Testis (tissue), 3 donors: ENCODE data around the gene MYLK. TPM values are rescaled to one million over a fixed set of nuclear protein-coding genes. Genes with fewer than 3 reads are reported as not detected.

ENCODE experiments used
- DNase-seq: peaks from one replicate; pipeline ENCODE4 v3.0.0-alpha.2; 2019
- H3K27ac ChIP-seq, 2 donors: fragments of 200-600 bp; sonication (generic); one replicate each; pipeline ENCODE4 v1.5.1; 2019
- H3K27me3 ChIP-seq: fragments of 200-600 bp; sonication (generic); one replicate; pipeline ENCODE4 v1.5.1; 2019
- H3K36me3 ChIP-seq: fragments of 200-600 bp; sonication (generic); one replicate; pipeline ENCODE4 v1.5.1; 2017; ENCODE audit warnings: low read depth; ENCODE audit errors: missing control alignments
- H3K4me1 ChIP-seq: fragments of 200-600 bp; sonication (generic); one replicate; pipeline ENCODE4 v1.5.1; 2019
- H3K4me3 ChIP-seq, 2 donors: fragments of 200-600 bp; sonication (generic); one replicate each; pipeline ENCODE4 v1.5.1; 2017 to 2019
- H3K9me3 ChIP-seq: fragments of 200-600 bp; sonication (generic); one replicate; pipeline ENCODE4 v1.5.1; 2017
- CTCF ChIP-seq, 3 experiments: fragments of 450-650 bp in 2 of 3; fragments of 200-600 bp in 1 of 3; sonication (generic) in 1 of 3; IDR thresholded peaks; one replicate each; pipeline ENCODE4 v1.5.1; 2016 to 2019; ENCODE audit warnings: antibody characterized with exemption in 3 of 3, mild to moderate bottlenecking in 2 of 3, moderate library complexity in 1 of 3
- POLR2A ChIP-seq: fragments of 450-650 bp; IDR thresholded peaks from one replicate; pipeline ENCODE4 v1.6.1; 2017; ENCODE audit warnings: antibody characterized with exemption, mild to moderate bottlenecking, moderate library complexity
- WGBS, 2 donors: methylation state at CpG; one replicate each; pipeline ENCODE4 v1.1.5; 2018; 5-methylcytosine and 5-hydroxymethylcytosine counted together
- intact Hi-C: fragments of 100-400 bp; cut with DNase I; formaldehyde crosslinking; loops from one replicate; pipeline ENCODE4 v1.15.1; 2023; ENCODE audit warnings: low total_unique reads
- polyA plus RNA-seq: library from polyadenylated mRNA; stranded (reverse); fragments of 350-450 nt; fragmentation: Illumina TruSeq; extraction: RNeasy Lipid Tissue Mini Kit (QIAGEN cat#74804); gene quantifications from one replicate; pipeline ENCODE4 v1.2.3, GENCODE V29; 2014; ENCODE audit warnings: low read depth, low replicate concordance; ENCODE audit not compliant: insufficient read depth
- total RNA-seq, 2 donors: library from RNA; depleted of rRNA; stranded (reverse); fragments of >200 nt; gene quantifications; one replicate each; pipeline ENCODE4 v1.2.3, GENCODE V29; 2016

The MYLK gene
- total and polyA plus RNA-seq, 3 donors from 2014 or later, result 130 to 168 (median 151) TPM

DNA sequence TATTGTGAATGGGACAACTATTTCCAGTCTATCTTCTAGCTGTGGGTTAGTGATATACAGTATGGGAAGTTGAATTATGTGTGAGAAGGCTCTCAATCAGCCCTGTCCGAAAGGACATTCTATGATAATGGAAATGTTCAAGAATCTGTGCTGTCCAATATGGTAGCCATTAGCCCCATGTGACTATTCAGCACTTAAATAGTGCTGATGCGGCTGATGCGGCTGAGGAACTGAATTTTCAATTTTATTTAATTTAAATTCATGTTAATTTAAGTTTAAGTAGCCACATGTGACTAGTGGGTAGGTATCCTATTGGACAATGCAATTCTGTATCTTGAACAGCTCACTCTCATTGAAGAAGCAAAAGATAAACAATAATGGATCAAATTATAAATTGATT is 98.5 kb downstream of the MYLK start:
- H3K4me1 ChIP-seq, result no peaks in the 10 kb centered on the region
- no peak overlapping the region for H3K4me3 ChIP-seq
- no peaks in the 10 kb centered on the region for H3K9me3 ChIP-seq
- H3K27ac ChIP-seq, result no peak overlapping the region
- H3K36me3 ChIP-seq, result no peaks in the 10 kb centered on the region
- H3K27me3 ChIP-seq, result no peaks in the 10 kb centered on the region
- no peak for DNase-seq
- TF ChIP-seq POLR2A (no peak), CTCF (IDR thresholded peaks at IDR 0.05) (no peak)
- WGBS, 2 donors, result 95 to 98% methylated on average over 3 of the region's 3 CpGs
- intact Hi-C loops, result no loop called here

DNA sequence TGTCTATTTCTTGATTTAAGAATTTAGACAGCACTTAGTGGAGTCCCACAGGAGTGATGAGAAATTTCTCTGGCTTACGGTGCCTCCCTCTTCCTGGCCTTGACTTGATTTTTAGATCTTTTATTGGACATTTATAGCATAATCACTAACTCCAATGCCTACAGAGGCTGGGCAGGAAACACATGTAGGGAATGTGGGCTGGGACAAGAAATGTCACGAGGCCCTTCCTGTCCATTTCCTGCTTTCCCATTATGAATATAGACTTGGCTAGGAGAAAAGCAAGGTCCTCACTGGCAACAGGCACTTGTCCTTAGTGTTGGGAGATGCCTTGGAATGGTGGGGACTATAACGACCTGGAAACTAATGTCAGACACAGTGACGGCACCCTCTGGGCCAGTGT is 100.3 kb downstream of the MYLK start:
- H3K27ac ChIP-seq, result no peak overlapping the region
- H3K4me3 ChIP-seq, result no peak overlapping the region
- H3K36me3 ChIP-seq, result no peaks in the 10 kb centered on the region
- no peaks in the 10 kb centered on the region for H3K27me3 ChIP-seq
- 72 to 77% methylated on average over 4 of the region's 4 CpGs for WGBS, 2 donors
- TF ChIP-seq CTCF (IDR thresholded peaks at IDR 0.05) (no peak), POLR2A (no peak)
- H3K9me3 ChIP-seq, result no peaks in the 10 kb centered on the region
- intact Hi-C loops, result no loop called here
- H3K4me1 ChIP-seq, result no peaks in the 10 kb centered on the region
- no peak for DNase-seq

DNA sequence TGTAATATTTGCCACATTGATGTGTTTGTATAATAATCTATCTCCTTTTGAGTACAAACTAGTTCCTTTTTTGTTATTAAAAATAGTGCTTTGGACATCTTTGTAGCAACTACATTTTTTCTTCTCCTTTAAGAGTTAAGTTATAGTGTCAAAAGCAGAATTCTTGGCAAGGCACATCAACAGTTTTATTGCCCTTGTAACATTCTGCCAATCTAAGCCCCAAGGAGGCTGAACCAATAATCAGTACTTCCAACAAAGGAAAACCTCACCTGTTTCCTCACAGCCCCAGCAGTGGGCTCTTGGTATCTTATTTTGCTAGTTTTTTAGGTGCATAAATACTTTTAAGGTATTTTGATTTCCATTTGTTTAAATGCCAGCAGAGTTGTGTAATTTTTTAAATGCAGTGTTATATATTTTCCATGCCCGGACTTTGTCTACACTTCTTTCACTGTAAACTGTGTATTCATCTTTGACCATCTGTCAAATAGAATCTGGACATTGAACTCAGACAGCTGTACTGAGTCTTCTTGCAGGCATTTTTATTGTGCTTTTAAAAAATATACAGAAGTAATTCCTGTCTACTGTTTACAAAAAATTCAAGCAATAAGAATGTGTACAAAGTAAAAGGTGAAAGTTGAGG is 101.0 kb downstream of the MYLK start:
- H3K27me3 ChIP-seq, result no peaks in the 10 kb centered on the region
- no peak for TF ChIP-seq POLR2A
- no peak for TF ChIP-seq CTCF (IDR thresholded peaks at IDR 0.05)
- no peaks in the 10 kb centered on the region for H3K9me3 ChIP-seq
- no peak overlapping the region for H3K4me3 ChIP-seq
- H3K4me1 ChIP-seq, result no peaks in the 10 kb centered on the region
- H3K27ac ChIP-seq, result no peak overlapping the region
- no peaks in the 10 kb centered on the region for H3K36me3 ChIP-seq
- intact Hi-C loops, result no loop called here
- WGBS, 2 donors, result 74 to 82% methylated on average over 1 of the region's 1 CpG
- no peak for DNase-seq

DNA sequence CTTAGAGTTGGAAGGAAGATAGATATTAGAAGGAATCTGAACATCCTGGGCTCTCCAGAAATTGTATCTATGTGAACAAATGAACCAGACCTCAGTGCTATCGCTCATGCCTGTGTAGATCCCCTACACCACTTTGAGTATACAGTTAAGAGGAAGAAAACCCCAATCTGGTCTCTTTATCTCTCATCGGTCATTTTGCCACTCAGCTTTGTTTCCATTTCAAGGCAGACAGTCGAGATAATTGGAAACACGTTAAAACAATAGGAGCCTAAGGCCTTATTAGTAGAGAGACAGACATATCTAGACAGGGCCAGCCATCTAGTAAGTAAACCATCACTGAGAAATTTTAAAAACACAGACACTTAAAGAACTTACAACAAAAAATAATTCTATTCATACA is 101.6 kb downstream of the MYLK start:
- Histone ChIP-seq H3K9me3 (no peaks in the 10 kb centered on the region), H3K36me3 (no peaks in the 10 kb centered on the region), H3K27ac (no peak overlapping the region), H3K4me1 (no peaks in the 10 kb centered on the region), H3K27me3 (no peaks in the 10 kb centered on the region), H3K4me3 (no peak overlapping the region)
- intact Hi-C loops, result no loop called here
- 66 to 69% methylated on average over 4 of the region's 4 CpGs for WGBS, 2 donors
- TF ChIP-seq POLR2A (no peak), CTCF (IDR thresholded peaks at IDR 0.05) (no peak)
- DNase-seq, result no peak

- H3K36me3 ChIP-seq, result no peaks in the 10 kb centered on the region
- H3K27ac ChIP-seq, result no peak overlapping the region
- no peaks in the 10 kb centered on the region for H3K4me1 ChIP-seq
- no peaks in the 10 kb centered on the region for H3K9me3 ChIP-seq
- intact Hi-C loops, result no loop called here
- H3K4me3 ChIP-seq, result no peak overlapping the region
- TF ChIP-seq POLR2A (no peak), CTCF (IDR thresholded peaks at IDR 0.05) (no peak)
- H3K27me3 ChIP-seq, result no peaks in the 10 kb centered on the region
- DNase-seq, result no peak
- WGBS, 2 donors, result 93% methylated on average over 6 of the region's 6 CpGs
Measured at GRCh38 chr3:123781571-123782275, 102.4 kb downstream of the MYLK start.
